A549 (cell line): ENCODE results near the gene FOCAD. TPM values are rescaled to one million over a fixed set of nuclear protein-coding genes. Genes with fewer than 3 reads are reported as not detected.

Experiments
- ATAC-seq, 2 experiments: fragments of 200-7000 bp in 1 of 2; fragments of >200 bp in 1 of 2; cut with Nextera tagmentation in 1 of 2; cut with Tn5 transposase in 1 of 2; 3 replicates each; pipeline versions ENCODE4 v1.8.0 to v1.9.1; 2018 to 2020; ENCODE audit warnings: mild to moderate bottlenecking in 1 of 2, moderate library complexity in 1 of 2
- CTCF ChIA-PET: fragments of 300-600 bp; sonication (Branson Sonifier 250); formaldehyde crosslinking; extraction: SDS; loops from one replicate; lab custom pipeline; 2021; ENCODE audit warnings: antibody characterized with exemption, inconsistent platforms; lab: Yijun Ruan, JAX
- POLR2A ChIA-PET: fragments of 350-600 bp; formaldehyde crosslinking; extraction: SDS; loops from one replicate; lab custom pipeline; 2021; ENCODE audit warnings: antibody characterized with exemption, inconsistent platforms; lab: Yijun Ruan, JAX
- DNase-seq, 2 experiments: peaks; one replicate each; pipeline versions ENCODE4 v3.0.0 to v3.0.0-alpha.2; 2011 to 2016; ENCODE audit warnings: low read depth in 1 of 2, low spot score in 1 of 2
- FAIRE-seq: peaks from 2 replicates; lab custom pipeline; 2011; peaks lifted over from hg19 to GRCh38; lab: Jason Lieb, UNC
- H3K27ac ChIP-seq, 2 experiments: fragments of >200 bp; sonication (Bioruptor Twin); formaldehyde crosslinking; 3 replicates each; pipeline ENCODE4 v1.5.1; 2016 to 2017
- H3K4me1 ChIP-seq: fragments of >200 bp; sonication (Bioruptor Twin); formaldehyde crosslinking; 3 replicates; pipeline ENCODE4 v1.6.1; 2016
- H3K4me2 ChIP-seq: fragments of >200 bp; sonication (Bioruptor Twin); formaldehyde crosslinking; 3 replicates; pipeline ENCODE4 v1.6.1; 2016
- H3K4me3 ChIP-seq: fragments of >200 bp; sonication (Bioruptor Twin); formaldehyde crosslinking; 3 replicates; pipeline ENCODE4 v1.5.1; 2016
- H3K9me3 ChIP-seq: fragments of >200 bp; sonication (Bioruptor Twin); formaldehyde crosslinking; 3 replicates; pipeline ENCODE4 v1.6.1; 2016
- ATOH8 ChIP-seq: fragments of 250-450 bp; sonication (Bioruptor Pico); IDR thresholded peaks from 2 replicates; pipeline ENCODE4 v1.5.0; 2020; ENCODE audit warnings: low read depth, mild to moderate bottlenecking, moderate library complexity
- BCL3 ChIP-seq: fragments of >200 bp; sonication (Bioruptor Twin); formaldehyde crosslinking; IDR thresholded peaks from 3 replicates; pipeline ENCODE4 v1.6.1; 2016
- CEBPB ChIP-seq, 2 experiments: fragments of >200 bp in 1 of 2; sonication (Bioruptor Twin) in 1 of 2; formaldehyde crosslinking in 1 of 2; IDR thresholded peaks; 2 replicates each; pipeline ENCODE4 v1.6.1; 2012 to 2016
- FOSB ChIP-seq: fragments of 250-450 bp; sonication (Bioruptor Pico); IDR thresholded peaks from 2 replicates; pipeline ENCODE4 v1.5.0; 2020; ENCODE audit warnings: mild to moderate bottlenecking, moderate library complexity
- HDAC2 ChIP-seq: fragments of 200-600 bp; sonication (generic); IDR thresholded peaks from 2 replicates; pipeline ENCODE4 v1.6.1; 2016
- HEYL ChIP-seq: fragments of 250-450 bp; sonication (Bioruptor Pico); IDR thresholded peaks from 2 replicates; pipeline ENCODE4 v1.8.0; 2021; ENCODE audit warnings: mild to moderate bottlenecking, moderate library complexity
- HOXA7 ChIP-seq: fragments of 250-450 bp; sonication (Bioruptor Pico); IDR thresholded peaks from 2 replicates; pipeline ENCODE4 v1.5.0; 2020; ENCODE audit warnings: mild to moderate bottlenecking, moderate library complexity
- HOXB13 ChIP-seq: fragments of 250-450 bp; sonication (Bioruptor Pico); IDR thresholded peaks from 2 replicates; pipeline ENCODE4 v1.5.0; 2020; ENCODE audit warnings: low read depth, mild to moderate bottlenecking, moderate library complexity
- HOXB5 ChIP-seq: fragments of 250-450 bp; sonication (Bioruptor Pico); IDR thresholded peaks from 2 replicates; pipeline ENCODE4 v1.5.0; 2020; ENCODE audit warnings: mild to moderate bottlenecking, moderate library complexity
- KDM5A ChIP-seq: fragments of 200-600 bp; sonication (generic); IDR thresholded peaks from 2 replicates; pipeline ENCODE4 v1.6.1; 2016; ENCODE audit warnings: antibody characterized with exemption, mild to moderate bottlenecking
- MAX ChIP-seq: IDR thresholded peaks from 2 replicates; pipeline ENCODE4 v1.6.1; 2012
- NFE2L2 ChIP-seq: fragments of 150-350 bp; conservative IDR thresholded peaks from 2 replicates; pipeline ENCODE4 v1.6.1; 2014; ENCODE audit warnings: low read length
- RCOR1 ChIP-seq: fragments of 150-350 bp; IDR thresholded peaks from 2 replicates; pipeline ENCODE4 v1.6.1; 2014; ENCODE audit warnings: antibody characterized with exemption, low read length, low read depth
- RNF2 ChIP-seq: fragments of 200-600 bp; sonication (generic); IDR thresholded peaks from 2 replicates; pipeline ENCODE4 v1.6.1; 2016; ENCODE audit warnings: low read depth, mild to moderate bottlenecking, antibody characterized with exemption, moderate library complexity, borderline replicate concordance
- SREBF2 ChIP-seq: fragments of 450-650 bp; IDR thresholded peaks from 2 replicates; pipeline ENCODE4 v1.6.1; 2014; ENCODE audit warnings: mild to moderate bottlenecking, moderate library complexity
- TFCP2L1 ChIP-seq: fragments of 250-450 bp; sonication (Bioruptor Pico); IDR thresholded peaks from 2 replicates; pipeline ENCODE4 v1.5.0; 2021; ENCODE audit warnings: mild to moderate bottlenecking
- ZFP36 ChIP-seq: fragments of 450-650 bp; IDR thresholded peaks from 2 replicates; pipeline ENCODE4 v1.6.1; 2014; ENCODE audit warnings: borderline replicate concordance; ENCODE audit not compliant: partially characterized antibody
- WGBS: methylation state at CpG from one replicate; pipeline ENCODE4 v1.1.6; 2017; ENCODE audit errors: missing lambda C conversion rate; 5-methylcytosine and 5-hydroxymethylcytosine counted together
- polyA plus RNA-seq, 4 experiments: library from polyadenylated mRNA; depleted of rRNA in 3 of 4; stranded (reverse); fragments of >200 nt; fragmentation: RNase III in 1 of 4; extraction: RNeasy Plus Mini Kit Qiagen cat#74134 plus additional on column Dnase treatment in 1 of 4; gene quantifications; 2 replicates in 3 of 4; 3 replicates in 1 of 4; pipeline ENCODE4 v1.2.3, GENCODE V29; 2011 to 2017
- TF ChIP-seq, protein P1 (sequence below): fragments of >200 bp; sonication (Bioruptor Twin); formaldehyde crosslinking; IDR thresholded peaks from 2 replicates; pipeline ENCODE4 v1.6.1; 2016

The FOCAD gene
- polyA plus RNA-seq, 2 of the 4 experiments (the other 2 are of a cell fraction), result 22.0 to 53.8 TPM

DNA sequence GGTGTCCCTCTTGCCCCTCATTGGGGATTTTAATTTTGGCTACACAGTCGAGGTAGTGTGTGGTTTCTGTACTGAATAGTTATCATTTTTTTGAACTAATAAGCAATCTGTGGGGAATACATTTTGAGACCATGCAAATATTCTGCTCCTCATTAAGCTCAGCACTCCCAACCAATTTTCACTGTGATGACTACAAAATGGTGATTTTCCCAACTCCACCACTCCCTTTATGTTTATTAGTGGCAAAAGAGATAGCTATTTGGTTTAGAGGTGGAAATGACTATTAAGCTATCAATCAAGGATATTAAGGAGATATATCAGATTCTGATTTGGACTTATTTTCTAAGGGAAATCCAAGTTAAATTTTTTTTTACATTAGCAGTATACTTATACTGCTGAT lies 62.9 kb downstream of the FOCAD start:
- H3K9me3 ChIP-seq, result no peaks in the 10 kb centered on the region
- FAIRE-seq, result no peak
- TF ChIP-seq HOXB5 (CRISPR knock-in tag), result no peak
- no peak for TF ChIP-seq NFE2L2
- TF ChIP-seq, all 56 proteins: peak for 0

GRCh38 chr9:20749496-20750198 lies 65.6 kb downstream of the FOCAD start:
- POLR2A ChIA-PET, result no interaction called here
- H3K27ac ChIP-seq, result no peak overlapping the region
- CTCF ChIA-PET, result interaction anchor here (1.3 kb wide), 1 partner anchor 10 kb away, joined by 3 read pairs; no protein-coding TSS in a partner anchor
- no peak overlapping the region for H3K4me3 ChIP-seq
- TF ChIP-seq FOSB (no peak), TFCP2L1 (CRISPR knock-in tag) (no peak), KDM5A (no peak), CEBPB (IDR thresholded peaks at IDR 0.05) (no peak), SREBF2 (no peak), ATOH8 (CRISPR knock-in tag) (no peak), HEYL (CRISPR knock-in tag) (no peak)
- TF ChIP-seq, protein P1, sequence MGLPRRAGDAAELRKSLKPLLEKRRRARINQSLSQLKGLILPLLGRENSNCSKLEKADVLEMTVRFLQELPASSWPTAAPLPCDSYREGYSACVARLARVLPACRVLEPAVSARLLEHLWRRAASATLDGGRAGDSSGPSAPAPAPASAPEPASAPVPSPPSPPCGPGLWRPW, result no peak
- H3K4me1 ChIP-seq, result no peaks in the 10 kb centered on the region
- no peak for ATAC-seq
- WGBS, result 79% methylated on average over 1 of the region's 1 CpG
- no peak for FAIRE-seq
- no peak for DNase-seq
- H3K4me2 ChIP-seq, result no peak overlapping the region
- no peaks in the 10 kb centered on the region for H3K9me3 ChIP-seq

More for the DNA sequence above, 62.9 kb downstream of the FOCAD start:
- ChIA-PET POLR2A (no interaction called here), CTCF (no interaction called here)
- H3K27ac ChIP-seq, result no peak overlapping the region
- H3K4me1 ChIP-seq, result no peaks in the 10 kb centered on the region
- WGBS, result 33% methylated on average over 1 of the region's 1 CpG
- ATAC-seq (no peak), DNase-seq (no peak)
- H3K4me2 ChIP-seq, result no peak overlapping the region
- H3K4me3 ChIP-seq, result no peak overlapping the region

- no peaks in the 10 kb centered on the region for H3K4me1 ChIP-seq
- no peak overlapping the region for H3K27ac ChIP-seq
- 82% methylated on average over 3 of the region's 3 CpGs for WGBS
- H3K9me3 ChIP-seq, result no peaks in the 10 kb centered on the region
- H3K4me3 ChIP-seq, result no peak overlapping the region
- FAIRE-seq (no peak), DNase-seq (no peak), ATAC-seq (no peak)
- TF ChIP-seq CEBPB (IDR thresholded peaks at IDR 0.05) (no peak), FOSB (no peak), ZFP36 (no peak), HDAC2 (no peak), HOXB13 (CRISPR knock-in tag) (no peak), MAX (no peak), RCOR1 (no peak)
- POLR2A ChIA-PET, result no interaction called here
- CTCF ChIA-PET, result no interaction called here
- no peak overlapping the region for H3K4me2 ChIP-seq
These were observed 69.7 kb downstream of the FOCAD start for GRCh38 chr9:20753761-20754160.

DNA sequence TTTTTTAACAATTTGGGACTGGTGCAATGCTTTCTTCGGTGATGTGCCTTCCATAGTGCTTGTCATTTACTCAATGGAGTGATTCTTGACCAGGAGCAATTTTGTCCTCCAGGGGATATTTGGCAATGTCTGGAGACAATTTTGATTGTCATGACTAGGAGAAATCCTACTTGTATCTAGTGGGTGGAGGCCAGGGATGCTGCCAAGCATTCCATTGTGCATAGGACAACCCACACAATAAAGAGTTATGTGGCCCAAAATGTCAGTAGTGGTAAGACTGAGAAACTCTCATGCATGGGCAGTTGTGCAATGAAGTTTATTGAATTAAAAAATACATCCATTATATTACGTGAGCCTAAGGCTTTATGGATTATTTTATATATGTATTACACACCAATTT lies 70.5 kb downstream of the FOCAD start:
- ChIA-PET POLR2A (no interaction called here), CTCF (no interaction called here)
- TF ChIP-seq RNF2 (no peak), BCL3 (no peak), HOXA7 (CRISPR knock-in tag) (no peak), RCOR1 (no peak)
- TF ChIP-seq, all 56 proteins: peak for 0
- FAIRE-seq (peak; percentile 61), DNase-seq (no peak), ATAC-seq (no peak)
- Histone ChIP-seq H3K4me3 (no peak overlapping the region), H3K4me1 (no peaks in the 10 kb centered on the region), H3K9me3 (no peaks in the 10 kb centered on the region), H3K27ac (no peak overlapping the region), H3K4me2 (no peak overlapping the region)
- 95% methylated on average over 2 of the region's 2 CpGs for WGBS
